Urinary bladder (tissue), 4 donors: ENCODE data around the gene ANKRD44. TPM values are rescaled to one million over a fixed set of nuclear protein-coding genes. Genes with fewer than 3 reads are reported as not detected.

Experiments used
- DNase-seq: peaks from one replicate; pipeline ENCODE4 v3.0.0-alpha.2; 2015; ENCODE audit errors: extremely low spot score
- H3K27ac ChIP-seq: one replicate; pipeline ENCODE4 v1.5.1; 2013; ENCODE audit warnings: low read depth, mild to moderate bottlenecking, moderate library complexity
- H3K36me3 ChIP-seq: one replicate; pipeline ENCODE4 v1.6.1; 2013; ENCODE audit warnings: mild to moderate bottlenecking, moderate library complexity; ENCODE audit not compliant: insufficient read depth
- H3K4me1 ChIP-seq: one replicate; pipeline ENCODE4 v1.6.1; 2013; ENCODE audit warnings: mild to moderate bottlenecking, moderate library complexity; ENCODE audit not compliant: insufficient read depth
- H3K4me3 ChIP-seq: one replicate; pipeline ENCODE4 v1.5.1; 2013; ENCODE audit warnings: low read depth, low read length
- WGBS: extraction: QIAGEN DNeasy Blood & Tissue Kit; methylation state at CpG from one replicate; pipeline ENCODE4 v1.1.7; 2013; 5-methylcytosine and 5-hydroxymethylcytosine counted together
- polyA plus RNA-seq: library from polyadenylated mRNA; stranded (reverse); fragments of 200-250 nt; gene quantifications from one replicate; pipeline ENCODE4 v1.2.3, GENCODE V29; 2013
- total RNA-seq: library from RNA; depleted of rRNA; stranded (reverse); fragments of >200 nt; gene quantifications from one replicate; pipeline ENCODE4 v1.2.3, GENCODE V29; 2014
- donor health status: healthy with polysubstance abuse.
- donor health status: healthy.

Gene ANKRD44
- total and polyA plus RNA-seq, 2 donors: 17.5 to 39.4 TPM

DNA sequence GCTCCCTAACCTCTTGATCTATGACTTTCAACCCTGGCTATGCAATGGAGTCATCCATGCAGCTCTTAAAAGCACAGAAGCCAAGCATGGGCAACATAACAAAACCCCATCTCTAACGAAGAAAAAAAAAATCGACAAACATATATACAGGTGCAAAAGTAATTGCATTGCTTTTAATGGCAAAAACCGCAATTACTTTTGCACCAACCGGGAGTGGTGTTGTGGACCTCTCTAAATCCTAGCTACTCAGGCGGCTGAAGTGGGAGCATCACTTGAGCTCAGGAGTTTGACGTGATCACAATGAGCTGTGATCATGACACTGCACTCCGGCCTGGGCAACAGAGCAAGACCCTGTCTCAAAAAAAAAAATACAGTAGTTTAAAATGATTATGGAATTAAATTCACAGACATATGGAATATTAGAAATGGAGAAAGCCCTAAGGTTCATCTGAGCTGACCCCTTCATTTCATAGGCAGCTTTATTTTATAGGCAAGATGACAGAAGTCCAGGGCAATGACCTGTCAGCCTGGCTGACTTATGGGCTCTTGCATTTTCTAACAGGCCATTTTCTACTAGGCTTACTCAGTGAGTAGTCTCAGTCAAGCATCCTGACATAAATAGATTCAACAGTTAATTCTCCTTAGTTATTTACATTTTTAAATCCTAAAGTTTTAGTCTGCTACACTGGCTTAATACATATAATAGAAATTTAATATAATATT, 183.8 kb downstream of the ANKRD44 start:
- no peak overlapping the region for H3K4me3 ChIP-seq
- 94% methylated on average over 7 of the region's 7 CpGs for WGBS
- DNase-seq: no peak
- H3K27ac ChIP-seq: no peak overlapping the region
- no peaks in the 10 kb centered on the region for H3K4me1 ChIP-seq
- no peaks in the 10 kb centered on the region for H3K36me3 ChIP-seq

DNA sequence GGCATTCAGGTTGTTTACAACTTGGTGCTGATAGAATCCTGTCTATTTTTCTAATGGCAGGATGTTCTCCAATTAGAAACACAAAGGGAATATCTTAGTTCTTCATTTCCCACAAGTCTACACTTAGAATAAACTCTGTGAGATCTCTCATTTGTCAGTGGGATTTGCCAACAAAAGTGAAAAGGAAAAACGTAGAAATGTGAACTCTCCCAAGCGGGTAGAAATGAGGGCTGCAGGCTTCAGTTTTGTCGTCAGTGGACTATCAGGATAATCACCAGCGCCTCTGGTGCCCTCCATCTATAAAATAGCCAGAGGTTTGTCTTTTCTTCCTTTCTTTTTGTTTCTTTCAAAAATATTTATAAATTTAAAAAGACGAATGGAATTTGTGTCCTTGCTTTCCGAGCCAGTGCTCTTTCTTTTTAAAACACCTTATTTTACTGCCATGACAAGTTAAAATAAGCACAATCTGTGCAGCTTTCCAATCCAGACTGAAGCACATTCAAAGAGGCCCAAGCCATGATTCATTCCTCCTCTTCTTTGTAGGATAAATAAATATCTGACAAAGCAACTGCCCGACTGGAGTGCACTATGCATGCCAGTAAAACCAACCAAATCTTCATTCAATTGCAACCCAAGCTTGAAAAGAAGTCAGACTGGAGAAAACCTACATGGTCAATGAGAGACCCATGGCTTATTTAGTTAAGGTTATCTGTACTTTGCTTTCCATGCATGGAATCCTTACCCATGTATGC, 185.8 kb downstream of the ANKRD44 start:
- Histone ChIP-seq H3K4me1 (no peaks in the 10 kb centered on the region), H3K4me3 (no peak overlapping the region), H3K36me3 (no peaks in the 10 kb centered on the region), H3K27ac (no peak overlapping the region)
- DNase-seq: no peak
- WGBS: 47% methylated on average over 7 of the region's 7 CpGs

DNA sequence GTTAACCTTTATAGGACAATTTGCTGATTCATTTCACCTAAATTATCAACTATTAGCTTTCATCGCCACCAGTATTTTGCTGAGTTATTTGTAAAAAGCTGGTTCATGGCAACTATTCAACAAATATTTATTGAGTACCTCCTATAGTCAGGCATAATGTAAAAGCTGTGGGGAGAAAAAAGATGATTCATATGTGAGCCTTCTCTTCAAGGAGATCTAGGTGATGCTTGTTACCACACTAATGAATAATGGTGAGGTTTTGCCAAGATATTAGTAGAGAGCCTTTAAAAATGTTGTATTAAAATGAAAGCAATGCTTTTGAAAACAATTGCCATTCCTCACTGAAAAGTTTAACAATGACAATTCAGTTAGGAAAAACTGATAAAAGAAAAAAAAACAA, 187.8 kb downstream of the ANKRD44 start:
- Histone ChIP-seq H3K36me3 (no peaks in the 10 kb centered on the region), H3K27ac (no peak overlapping the region), H3K4me1 (no peaks in the 10 kb centered on the region), H3K4me3 (no peak overlapping the region)
- no peak for DNase-seq
- 99% methylated on average over 1 of the region's 1 CpG for WGBS

DNA sequence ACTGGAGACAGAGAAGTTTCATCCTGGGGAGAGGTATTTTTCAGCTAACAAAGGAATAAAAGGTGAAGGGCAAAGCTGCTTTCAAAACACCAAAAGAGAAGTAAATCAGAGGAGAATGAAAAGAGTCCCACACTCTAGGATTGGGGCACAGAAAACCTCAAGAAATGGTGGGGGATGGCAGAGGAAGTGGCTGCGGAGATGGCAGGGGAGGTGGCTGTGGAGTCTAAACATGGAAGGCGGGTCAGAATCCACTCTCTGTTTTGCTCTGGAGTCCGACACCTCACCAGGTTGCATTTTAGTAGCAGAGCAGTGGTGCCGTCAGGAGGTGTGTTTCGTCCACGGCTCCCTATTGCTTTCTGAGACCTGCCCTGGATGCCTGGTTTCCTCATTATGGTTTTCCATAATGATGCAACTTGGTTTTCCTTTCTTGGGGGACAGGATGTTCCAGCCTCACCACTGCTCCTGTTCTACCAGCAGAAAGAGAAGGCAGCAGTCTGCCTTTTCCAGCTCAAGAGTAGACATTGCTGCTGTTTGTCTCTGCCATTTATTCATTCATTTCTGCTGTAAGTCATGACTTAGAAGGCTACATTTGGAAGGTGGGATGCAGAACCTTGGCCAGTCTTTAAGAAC, 188.7 kb downstream of the ANKRD44 start:
- 79% methylated on average over 6 of the region's 6 CpGs for WGBS
- no peak for DNase-seq
- no peak overlapping the region for H3K27ac ChIP-seq
- H3K4me1 ChIP-seq: no peaks in the 10 kb centered on the region
- H3K36me3 ChIP-seq: no peaks in the 10 kb centered on the region
- H3K4me3 ChIP-seq: no peak overlapping the region

DNA sequence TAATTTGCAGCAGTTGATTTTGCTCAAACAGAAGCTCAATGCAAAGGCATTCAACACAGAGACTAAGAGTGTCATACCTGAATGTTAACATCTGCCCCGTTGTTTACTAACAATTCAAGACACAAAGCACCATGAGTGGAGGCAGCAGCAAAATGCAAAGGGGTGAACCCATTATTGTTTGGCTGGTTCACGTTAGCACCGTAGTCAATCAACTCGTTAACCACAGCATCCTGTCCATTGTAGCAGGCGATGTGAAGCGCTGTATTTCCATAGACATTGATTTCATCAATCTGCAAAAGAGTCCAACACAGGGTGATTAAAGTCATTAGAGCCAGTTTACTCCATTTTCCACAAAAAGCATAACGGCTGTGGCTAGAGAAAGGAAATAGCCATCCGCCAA, 189.3 kb downstream of the ANKRD44 start:
- Histone ChIP-seq H3K4me3 (no peak overlapping the region), H3K4me1 (no peaks in the 10 kb centered on the region), H3K27ac (no peak overlapping the region), H3K36me3 (no peaks in the 10 kb centered on the region)
- 91% methylated on average over 8 of the region's 8 CpGs for WGBS
- no peak for DNase-seq

DNA sequence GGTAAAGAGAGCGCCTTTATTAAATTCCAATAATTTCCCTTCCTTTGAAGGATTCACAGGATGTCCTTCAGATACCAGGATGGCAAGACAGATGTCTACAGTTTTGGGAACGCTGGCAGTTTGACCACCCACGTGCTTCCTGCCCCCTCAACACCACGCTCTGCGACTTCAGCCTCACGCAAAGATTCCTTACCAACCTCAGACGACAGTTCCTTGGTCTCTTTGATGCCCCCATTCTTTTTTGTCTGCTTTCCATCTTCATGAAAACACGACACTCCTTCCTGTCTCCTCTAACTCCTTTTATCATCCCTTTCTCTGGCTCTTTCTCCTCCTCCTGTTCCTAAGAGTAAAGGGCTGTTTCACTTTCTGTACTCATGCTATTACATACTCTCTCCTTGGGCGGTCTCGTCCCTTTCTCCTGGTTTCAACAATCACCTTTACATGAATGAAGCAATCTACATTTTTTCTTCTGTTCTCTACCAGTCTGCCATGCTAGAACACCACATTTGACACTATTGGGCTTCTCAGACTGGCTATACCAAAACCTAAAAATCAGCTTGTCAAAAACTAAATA, 194.2 kb downstream of the ANKRD44 start:
- no peak overlapping the region for H3K4me3 ChIP-seq
- H3K36me3 ChIP-seq: no peaks in the 10 kb centered on the region
- DNase-seq: no peak
- no peaks in the 10 kb centered on the region for H3K4me1 ChIP-seq
- no peak overlapping the region for H3K27ac ChIP-seq
- 82% methylated on average over 10 of the region's 10 CpGs for WGBS

DNA sequence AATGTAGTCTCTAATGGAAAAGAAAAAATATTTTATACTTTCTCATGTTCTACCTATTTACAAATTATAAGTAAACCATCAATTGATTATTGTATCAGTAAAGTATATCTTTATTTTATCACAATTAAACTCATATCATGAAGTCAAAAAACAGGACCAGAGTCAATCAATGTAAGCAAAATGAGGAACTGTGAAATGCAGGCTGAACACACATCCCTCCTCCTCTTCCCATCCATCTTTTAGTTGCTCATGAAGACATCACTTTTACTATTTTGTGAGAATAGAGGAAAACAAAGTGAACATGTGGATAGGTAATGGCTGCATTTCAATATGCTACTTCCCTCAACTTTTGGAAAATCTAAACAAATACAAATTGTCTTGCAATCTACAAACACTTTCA, 195.3 kb downstream of the ANKRD44 start:
- no peak for DNase-seq
- no peak overlapping the region for H3K27ac ChIP-seq
- H3K4me3 ChIP-seq: no peak overlapping the region
- no peaks in the 10 kb centered on the region for H3K36me3 ChIP-seq
- no peaks in the 10 kb centered on the region for H3K4me1 ChIP-seq

DNA sequence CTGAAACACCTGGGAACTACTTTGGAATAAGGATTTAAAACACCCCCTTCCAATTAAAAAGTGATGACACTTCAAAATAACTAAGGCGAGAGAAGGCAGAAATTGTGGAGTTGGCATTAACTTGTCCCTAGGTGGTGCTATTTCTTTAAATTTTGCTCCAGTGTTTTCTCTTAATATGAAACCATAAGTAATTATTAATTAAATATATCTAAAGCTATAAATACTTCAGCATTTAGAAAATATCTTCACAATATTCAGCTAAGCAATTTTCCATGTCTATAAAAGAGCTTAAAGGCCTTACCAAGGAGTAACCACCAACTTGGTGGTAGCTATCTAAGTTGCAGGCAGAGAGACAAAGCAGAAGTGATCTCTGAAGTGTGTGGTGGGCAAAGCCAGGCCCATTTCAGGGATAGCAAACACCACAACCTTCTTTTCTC, 197.3 kb downstream of the ANKRD44 start:
- no peak for DNase-seq
- Histone ChIP-seq H3K4me3 (no peak overlapping the region), H3K4me1 (no peaks in the 10 kb centered on the region), H3K27ac (no peak overlapping the region), H3K36me3 (no peaks in the 10 kb centered on the region)
- WGBS: 3% methylated on average over 1 of the region's 1 CpG

DNA sequence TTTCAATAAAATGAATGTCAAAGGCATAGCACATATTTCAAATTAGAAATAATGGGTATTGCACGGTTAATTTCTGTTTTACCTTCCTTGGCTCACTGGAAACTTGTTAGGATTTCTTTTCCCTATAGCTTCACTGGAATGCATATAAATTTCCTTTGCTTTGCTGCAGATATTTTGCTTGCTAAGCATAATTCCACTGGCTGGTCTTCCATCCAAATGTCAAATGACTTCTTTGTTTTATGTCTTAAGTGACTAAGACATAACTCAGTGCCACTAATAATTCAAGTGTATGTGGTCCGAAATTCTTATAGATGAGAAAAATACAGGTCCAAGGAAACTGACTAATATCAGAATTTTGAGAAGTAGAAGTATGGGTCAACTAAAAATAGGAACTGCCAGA, 201.3 kb downstream of the ANKRD44 start:
- WGBS: 76% methylated on average over 2 of the region's 2 CpGs
- DNase-seq: no peak
- H3K36me3 ChIP-seq: no peaks in the 10 kb centered on the region
- H3K4me1 ChIP-seq: no peaks in the 10 kb centered on the region
- no peak overlapping the region for H3K27ac ChIP-seq
- H3K4me3 ChIP-seq: no peak overlapping the region

DNA sequence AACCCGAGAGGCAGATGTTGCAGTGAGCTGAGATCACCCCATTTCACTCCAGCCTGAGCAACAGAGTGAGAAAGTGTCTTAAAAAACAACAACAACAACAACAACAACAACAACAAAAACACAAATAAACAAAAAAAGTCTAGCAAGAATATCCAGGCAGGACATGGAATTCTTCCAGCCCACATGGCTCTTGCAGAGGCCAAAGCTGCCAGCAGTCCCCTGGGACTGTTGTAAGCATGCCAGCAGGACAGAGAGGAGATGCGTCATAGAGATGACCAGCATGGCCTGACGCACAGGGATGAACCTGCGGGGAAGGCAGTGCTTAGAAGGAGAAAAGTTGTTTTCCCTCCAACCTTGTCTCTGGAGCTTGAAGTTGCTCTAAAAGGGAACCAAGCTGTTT, 201.8 kb downstream of the ANKRD44 start:
- Histone ChIP-seq H3K36me3 (no peaks in the 10 kb centered on the region), H3K4me3 (no peak overlapping the region), H3K27ac (no peak overlapping the region), H3K4me1 (no peaks in the 10 kb centered on the region)
- DNase-seq: no peak
- WGBS: 78% methylated on average over 4 of the region's 4 CpGs

DNA sequence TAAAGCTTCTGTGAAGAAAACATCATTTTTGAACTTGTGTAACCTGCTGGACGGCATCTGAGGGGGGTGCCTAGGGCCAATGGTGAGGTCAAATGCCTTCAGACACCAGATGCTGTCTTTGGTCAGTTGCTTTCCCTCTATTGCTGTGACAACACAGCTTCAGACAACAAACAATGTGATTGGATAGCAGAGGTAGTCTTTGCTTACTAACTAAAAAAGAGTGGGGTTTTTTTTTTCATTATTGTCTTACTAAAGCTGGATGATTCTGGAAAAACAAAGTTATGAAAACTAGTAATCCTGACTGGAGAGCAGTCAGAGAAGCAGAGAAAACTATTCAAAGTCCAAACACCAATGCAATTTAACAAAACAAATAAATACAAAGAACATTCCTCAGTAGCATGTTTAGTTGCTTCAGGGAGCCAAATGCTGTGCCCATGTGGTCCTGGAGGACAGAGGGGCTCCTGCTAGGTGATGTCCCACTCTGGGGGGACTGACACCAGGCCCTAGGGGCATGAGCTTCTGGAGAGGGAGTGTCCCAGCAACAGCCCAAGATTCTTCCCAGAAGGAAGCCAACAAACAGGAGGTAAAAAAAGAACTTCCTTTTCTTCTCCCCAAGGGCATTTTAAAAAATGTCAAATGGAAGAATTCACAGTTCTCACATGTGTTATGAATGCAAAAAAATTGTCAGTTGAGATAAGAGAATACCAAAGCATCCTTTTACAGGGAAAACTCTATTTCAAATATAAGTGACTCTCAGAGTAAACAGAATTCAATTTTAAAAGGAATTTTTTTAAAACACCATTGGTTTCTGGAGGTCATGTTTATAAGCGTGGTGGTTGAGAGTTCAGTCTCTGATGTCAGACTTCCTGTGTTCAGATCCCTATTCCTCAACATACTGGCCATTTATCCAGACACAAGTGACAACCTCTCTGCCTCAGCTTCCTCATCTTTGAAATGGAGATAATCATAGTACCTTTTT, 203.0 kb downstream of the ANKRD44 start:
- no peak overlapping the region for H3K27ac ChIP-seq
- no peaks in the 10 kb centered on the region for H3K4me1 ChIP-seq
- no peaks in the 10 kb centered on the region for H3K36me3 ChIP-seq
- no peak overlapping the region for H3K4me3 ChIP-seq
- WGBS: 64% methylated on average over 2 of the region's 2 CpGs
- DNase-seq: no peak

DNA sequence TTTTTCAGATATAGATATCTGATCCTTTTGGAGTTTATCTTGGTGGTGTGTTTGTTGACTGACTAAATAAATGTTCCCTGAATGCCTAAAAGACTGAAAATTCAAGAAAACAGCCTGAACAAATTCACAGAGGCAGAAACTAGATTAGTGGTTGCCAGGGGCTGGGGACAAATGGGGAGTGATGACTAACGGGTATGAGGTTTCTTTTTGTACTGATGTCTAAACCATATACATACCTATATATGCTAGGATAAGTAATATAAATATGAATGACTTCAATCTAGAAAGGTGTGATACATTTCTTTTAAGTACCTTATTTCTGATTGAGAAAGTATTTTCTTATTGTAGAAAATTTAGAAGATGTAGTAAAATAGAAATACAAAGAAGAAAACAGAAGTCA, 207.2 kb downstream of the ANKRD44 start:
- Histone ChIP-seq H3K4me1 (no peaks in the 10 kb centered on the region), H3K27ac (no peak overlapping the region), H3K36me3 (no peaks in the 10 kb centered on the region), H3K4me3 (no peak overlapping the region)
- 98% methylated on average over 1 of the region's 1 CpG for WGBS
- DNase-seq: no peak

DNA sequence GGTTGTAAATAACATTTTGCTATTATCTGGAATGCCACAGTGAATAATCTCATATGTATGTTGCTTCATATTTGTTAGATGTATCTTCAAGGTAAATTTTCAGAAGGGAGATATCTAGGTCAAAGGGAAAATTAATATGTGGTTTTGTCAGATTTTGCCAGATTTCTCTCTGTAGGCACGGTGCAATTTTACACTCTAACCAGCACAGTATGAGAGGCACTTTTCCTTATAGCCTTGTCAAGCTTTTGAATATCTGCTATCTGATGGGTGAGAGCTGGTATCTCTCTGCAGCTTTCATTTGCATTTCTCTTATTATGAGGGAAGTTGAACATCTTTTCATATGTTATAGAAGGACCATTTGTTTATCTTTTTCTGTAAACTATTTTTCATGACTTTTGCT, 208.3 kb downstream of the ANKRD44 start:
- Histone ChIP-seq H3K27ac (no peak overlapping the region), H3K36me3 (no peaks in the 10 kb centered on the region), H3K4me1 (no peaks in the 10 kb centered on the region), H3K4me3 (no peak overlapping the region)
- no peak for DNase-seq
- 69% methylated on average over 1 of the region's 1 CpG for WGBS
